Sigmoid colon (tissue), 4 donors: ENCODE data around the gene POLR2F.

Experiments used
- POLR2A ChIP-seq, 2 donors: fragments of 450-650 bp; IDR thresholded peaks; one replicate each; pipeline ENCODE4 v1.6.1; 2016; ENCODE audit warnings: antibody characterized with exemption in 2 of 2, mild to moderate bottlenecking in 2 of 2, moderate library complexity in 2 of 2
- POLR2AphosphoS5 ChIP-seq, 4 donors: sonication (generic); formaldehyde crosslinking; IDR thresholded peaks; one replicate each; pipeline ENCODE4 v1.6.1; 2017; ENCODE audit warnings: antibody characterized with exemption in 4 of 4

DNA sequence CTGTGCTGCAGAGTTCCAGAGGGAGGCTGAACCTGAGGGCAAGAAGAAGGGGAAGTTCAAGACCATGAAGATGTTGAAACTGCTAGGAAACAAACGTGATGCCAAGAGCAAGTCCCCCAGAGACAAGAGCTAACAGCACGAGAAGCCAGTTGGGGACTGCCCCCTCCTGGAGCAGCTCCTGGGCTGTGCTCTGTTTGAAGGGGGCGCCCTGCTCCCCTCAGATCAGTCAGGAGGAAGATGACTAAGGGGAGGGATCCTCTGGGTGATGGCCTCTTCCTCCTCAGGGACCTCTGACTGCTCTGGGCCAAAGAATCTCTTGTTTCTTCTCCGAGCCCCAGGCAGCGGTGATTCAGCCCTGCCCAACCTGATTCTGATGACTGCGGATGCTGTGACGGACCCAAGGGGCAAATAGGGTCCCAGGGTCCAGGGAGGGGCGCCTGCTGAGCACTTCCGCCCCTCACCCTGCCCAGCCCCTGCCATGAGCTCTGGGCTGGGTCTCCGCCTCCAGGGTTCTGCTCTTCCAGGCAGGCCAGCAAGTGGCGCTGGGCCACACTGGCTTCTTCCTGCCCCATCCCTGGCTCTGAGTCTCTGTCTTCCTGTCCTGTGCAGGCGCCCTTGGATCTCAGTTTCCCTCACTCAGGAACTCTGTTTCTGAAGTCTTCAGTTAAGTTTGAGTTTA, 12.7 kb upstream of the POLR2F start:
- TF ChIP-seq POLR2A (IDR thresholded peaks at IDR 0.05) (no peak), POLR2AphosphoS5 (IDR thresholded peaks at IDR 0.05) (peak in 1 of 4 donors; percentile 7)
